PC-9 (cell line): ENCODE results near the gene OR10H2.

Experiments
- EZH2 ChIP-seq: fragments of 200-600 bp; sonication (generic); IDR thresholded peaks from 2 replicates; pipeline ENCODE4 v1.8.0; 2017; ENCODE audit warnings: antibody characterized with exemption, low read depth
- TF ChIP-seq, protein P1 (sequence below): fragments of 200-600 bp; sonication (generic); conservative IDR thresholded peaks from 2 replicates; pipeline ENCODE4 v1.6.1; 2017; ENCODE audit warnings: mixed run types, antibody characterized with exemption, mild to moderate bottlenecking, moderate library complexity

DNA sequence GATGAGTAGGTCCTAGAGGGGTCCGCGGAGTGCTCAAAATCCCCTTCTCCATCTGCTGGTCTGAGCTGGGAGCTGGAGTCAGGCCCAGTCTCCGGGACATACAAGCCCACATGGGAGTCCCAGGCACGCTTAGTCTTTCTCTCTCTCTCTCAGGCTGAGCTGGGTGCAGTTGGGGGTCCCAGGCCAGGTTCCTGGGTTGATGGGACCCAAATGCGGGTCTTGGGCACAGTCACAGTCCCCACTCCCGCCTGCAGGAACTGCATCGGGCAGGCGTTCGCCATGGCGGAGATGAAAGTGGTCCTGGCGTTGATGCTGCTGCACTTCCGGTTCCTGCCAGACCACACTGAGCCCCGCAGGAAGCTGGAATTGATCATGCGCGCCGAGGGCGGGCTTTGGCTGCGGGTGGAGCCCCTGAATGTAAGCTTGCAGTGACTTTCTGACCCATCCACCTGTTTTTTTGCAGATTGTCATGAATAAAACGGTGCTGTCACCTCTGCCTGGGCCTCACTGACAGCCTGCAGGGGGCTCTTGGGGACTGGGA lies 31.1 kb upstream of the OR10H2 start:
- no peak for TF ChIP-seq EZH2
- TF ChIP-seq, protein P1, sequence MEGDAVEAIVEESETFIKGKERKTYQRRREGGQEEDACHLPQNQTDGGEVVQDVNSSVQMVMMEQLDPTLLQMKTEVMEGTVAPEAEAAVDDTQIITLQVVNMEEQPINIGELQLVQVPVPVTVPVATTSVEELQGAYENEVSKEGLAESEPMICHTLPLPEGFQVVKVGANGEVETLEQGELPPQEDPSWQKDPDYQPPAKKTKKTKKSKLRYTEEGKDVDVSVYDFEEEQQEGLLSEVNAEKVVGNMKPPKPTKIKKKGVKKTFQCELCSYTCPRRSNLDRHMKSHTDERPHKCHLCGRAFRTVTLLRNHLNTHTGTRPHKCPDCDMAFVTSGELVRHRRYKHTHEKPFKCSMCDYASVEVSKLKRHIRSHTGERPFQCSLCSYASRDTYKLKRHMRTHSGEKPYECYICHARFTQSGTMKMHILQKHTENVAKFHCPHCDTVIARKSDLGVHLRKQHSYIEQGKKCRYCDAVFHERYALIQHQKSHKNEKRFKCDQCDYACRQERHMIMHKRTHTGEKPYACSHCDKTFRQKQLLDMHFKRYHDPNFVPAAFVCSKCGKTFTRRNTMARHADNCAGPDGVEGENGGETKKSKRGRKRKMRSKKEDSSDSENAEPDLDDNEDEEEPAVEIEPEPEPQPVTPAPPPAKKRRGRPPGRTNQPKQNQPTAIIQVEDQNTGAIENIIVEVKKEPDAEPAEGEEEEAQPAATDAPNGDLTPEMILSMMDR = no peak
